MM.1S (cell line): Measurements from ENCODE around the gene SLC12A3.
A peak's percentile ranks its signal among the peaks of the same experiment; 100 is the strongest.

Experiments
- DNase-seq: peaks from one replicate; pipeline ENCODE4 v3.0.0-alpha.2; 2015
- H2AFZ ChIP-seq: fragments of 300-600 bp; sonication (generic); 2 replicates; pipeline ENCODE4 v1.6.0; 2016; ENCODE audit warnings: antibody characterized with exemption, low read length
- H3F3A ChIP-seq: fragments of 300-600 bp; sonication (generic); 2 replicates; pipeline ENCODE4 v1.6.1; 2016; ENCODE audit warnings: mild to moderate bottlenecking, antibody characterized with exemption, low read length, moderate library complexity, mixed read lengths; ENCODE audit not compliant: insufficient read depth
- H3K27ac ChIP-seq: fragments of 300-600 bp; sonication (generic); 2 replicates; pipeline ENCODE4 v1.5.1; 2016; ENCODE audit warnings: mild to moderate bottlenecking, low read length
- H3K27me3 ChIP-seq: fragments of 300-600 bp; sonication (generic); replicated peaks from 2 replicates; pipeline ENCODE4 v1.6.0; 2016; ENCODE audit warnings: low read length; ENCODE audit not compliant: insufficient read depth
- H3K36me3 ChIP-seq: fragments of 300-600 bp; sonication (generic); replicated peaks from 2 replicates; pipeline ENCODE4 v1.6.1; 2016; ENCODE audit warnings: mild to moderate bottlenecking, low read length, mixed read lengths; ENCODE audit not compliant: insufficient read depth
- H3K4me1 ChIP-seq: fragments of 300-600 bp; sonication (generic); 2 replicates; pipeline ENCODE4 v1.6.1; 2016; ENCODE audit warnings: low read length, mixed read lengths
- H3K4me2 ChIP-seq: fragments of 300-600 bp; sonication (generic); 2 replicates; pipeline ENCODE4 v1.6.0; 2016; ENCODE audit warnings: low read depth, low read length
- H3K4me3 ChIP-seq: fragments of 300-600 bp; sonication (generic); 2 replicates; pipeline ENCODE4 v1.5.1; 2016; ENCODE audit warnings: low read length, mixed read lengths
- H3K79me2 ChIP-seq: fragments of 300-600 bp; sonication (generic); 2 replicates; pipeline ENCODE4 v1.6.1; 2016; ENCODE audit warnings: mixed run types, low read length, mixed read lengths
- H3K9ac ChIP-seq: fragments of 300-600 bp; sonication (generic); 2 replicates; pipeline ENCODE4 v1.6.1; 2016; ENCODE audit warnings: low read length, mixed read lengths
- H3K9me2 ChIP-seq: fragments of 300-600 bp; sonication (generic); replicated peaks from 2 replicates; pipeline ENCODE4 v1.6.1; 2016; ENCODE audit warnings: mild to moderate bottlenecking, low read length, mixed read lengths; ENCODE audit not compliant: insufficient read depth
- H3K9me3 ChIP-seq: fragments of 300-600 bp; sonication (generic); replicated peaks from 2 replicates; pipeline ENCODE4 v1.6.1; 2016; ENCODE audit warnings: mild to moderate bottlenecking, low read length, mixed read lengths; ENCODE audit not compliant: insufficient read depth
- H4K20me1 ChIP-seq: fragments of 300-600 bp; sonication (generic); 2 replicates; pipeline ENCODE4 v1.6.1; 2016; ENCODE audit warnings: mild to moderate bottlenecking, low read length, moderate library complexity, mixed read lengths; ENCODE audit not compliant: insufficient read depth
- CTCF ChIP-seq: fragments of 300-600 bp; sonication (generic); IDR thresholded peaks from 2 replicates; pipeline ENCODE4 v1.5.1; 2016; ENCODE audit warnings: antibody characterized with exemption, low read length, mixed read lengths
- EZH2 ChIP-seq: fragments of 300-600 bp; sonication (generic); optimal IDR thresholded peaks from 2 replicates; pipeline ENCODE3; 2017; ENCODE audit warnings: low read depth, mild to moderate bottlenecking, antibody characterized with exemption, low read length, mixed read lengths
- EZH2phosphoT487 ChIP-seq: fragments of 300-600 bp; sonication (generic); IDR thresholded peaks from 2 replicates; pipeline ENCODE4 v1.6.1; 2018; ENCODE audit warnings: antibody characterized with exemption, low read length

Gene SLC12A3

DNA sequence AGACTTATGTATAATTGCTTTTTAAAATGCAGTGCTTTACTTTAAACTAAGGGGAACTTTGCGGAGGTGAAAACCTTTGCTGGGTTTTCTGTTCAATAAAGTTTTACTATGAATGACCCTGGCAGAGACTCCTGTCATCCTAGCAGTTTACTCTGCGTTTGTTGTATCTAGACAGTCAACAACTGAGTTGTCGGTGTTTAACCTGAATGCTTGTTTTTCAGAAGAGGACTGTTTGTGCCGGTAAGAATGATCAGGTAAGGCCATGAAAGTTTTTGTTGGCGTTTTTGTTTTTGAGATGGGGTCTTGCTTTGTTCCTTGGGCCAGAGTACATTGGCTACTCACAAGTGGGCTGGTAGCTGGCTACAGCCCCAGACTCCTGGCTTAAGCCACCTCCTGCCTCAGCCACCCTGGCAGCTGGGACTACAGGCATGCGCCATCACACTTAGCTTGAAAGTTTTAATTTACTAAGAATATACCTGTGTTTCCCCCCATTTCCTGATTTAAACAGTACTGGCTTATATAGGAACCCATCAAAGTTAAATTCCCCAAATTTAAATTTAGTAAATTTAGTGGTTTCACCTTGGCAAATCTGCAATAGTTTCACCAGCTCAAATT is 78.9 kb downstream of the SLC12A3 start:
- Histone ChIP-seq H3F3A (peaks cover 95% of the 10 kb centered on the region), H3K9ac (no peak overlapping the region), H3K4me3 (no peak overlapping the region), H3K36me3 (peaks cover 43% of the 10 kb centered on the region), H3K9me2 (no peaks in the 10 kb centered on the region), H3K27ac (peak overlapping the region; percentile 100; the same call in 1 of the 2 replicates), H3K79me2 (peaks cover 44% of the 10 kb centered on the region), H4K20me1 (peaks cover 52% of the 10 kb centered on the region), H3K27me3 (no peaks in the 10 kb centered on the region), H2AFZ (no peak overlapping the region), H3K9me3 (no peaks in the 10 kb centered on the region), H3K4me1 (peaks cover 48% of the 10 kb centered on the region), H3K4me2 (no peak overlapping the region)
- no peak for TF ChIP-seq EZH2
- TF ChIP-seq EZH2phosphoT487, result no peak
- no peak for TF ChIP-seq CTCF
- DNase-seq, result peak; percentile 52

GRCh38 chr16:56944954-56945839 is 80.2 kb downstream of the SLC12A3 start:
- Histone ChIP-seq H3K4me1 (peaks cover 36% of the 10 kb centered on the region), H3K9ac (no peak overlapping the region), H3K79me2 (peaks cover 31% of the 10 kb centered on the region), H4K20me1 (peaks cover 39% of the 10 kb centered on the region), H2AFZ (no peak overlapping the region), H3K4me2 (no peak overlapping the region), H3K27me3 (no peaks in the 10 kb centered on the region), H3K27ac (peak overlapping the region; percentile 100; the same call in 1 of the 2 replicates), H3K4me3 (no peak overlapping the region), H3K9me3 (no peaks in the 10 kb centered on the region), H3K36me3 (peaks cover 38% of the 10 kb centered on the region), H3K9me2 (no peaks in the 10 kb centered on the region), H3F3A (peaks cover 93% of the 10 kb centered on the region)
- DNase-seq, result no peak
- TF ChIP-seq EZH2 (no peak), EZH2phosphoT487 (no peak), CTCF (no peak)

DNA sequence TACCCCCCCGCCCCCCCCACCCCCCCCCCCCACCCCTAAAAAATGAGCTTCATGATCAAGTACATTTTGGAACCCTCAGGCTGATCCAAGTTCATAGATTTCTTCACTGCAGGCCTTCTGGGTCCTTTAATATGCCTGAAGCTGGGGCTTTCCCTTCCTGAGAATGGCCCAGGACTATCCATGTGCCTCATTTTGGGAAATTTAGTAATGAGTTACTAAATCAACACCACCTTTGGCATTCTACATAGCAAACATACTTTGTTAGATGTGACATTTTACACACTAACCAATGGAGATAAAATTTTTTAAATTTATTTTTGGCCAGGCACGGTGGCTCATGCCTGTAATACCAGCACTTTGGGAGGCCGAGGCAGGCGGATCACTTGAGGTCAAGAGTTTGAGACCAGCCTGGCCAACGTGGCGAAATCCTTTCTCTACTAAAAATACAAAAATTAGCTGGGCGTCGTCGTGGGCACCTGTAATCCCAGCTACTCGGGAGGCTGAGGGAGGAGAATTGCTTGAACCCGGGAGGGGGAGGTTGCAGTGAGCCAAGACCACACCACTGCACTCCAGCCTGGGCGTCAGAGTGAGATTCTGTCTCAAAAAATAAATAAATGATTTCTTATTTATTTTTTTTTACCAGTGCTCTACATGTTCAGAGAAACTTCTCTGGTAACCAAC is 81.0 kb downstream of the SLC12A3 start:
- H4K20me1 ChIP-seq, result peaks cover 36% of the 10 kb centered on the region
- peak overlapping the region; percentile 40; the same call in 1 of the 2 replicates for H3K27ac ChIP-seq
- H3K9me2 ChIP-seq, result no peaks in the 10 kb centered on the region
- TF ChIP-seq EZH2 (no peak), EZH2phosphoT487 (no peak), CTCF (no peak)
- peaks cover 35% of the 10 kb centered on the region for H3K36me3 ChIP-seq
- no peak for DNase-seq
- no peaks in the 10 kb centered on the region for H3K9me3 ChIP-seq
- peaks cover 24% of the 10 kb centered on the region for H3K79me2 ChIP-seq
- no peak overlapping the region for H3K9ac ChIP-seq
- no peaks in the 10 kb centered on the region for H3K27me3 ChIP-seq
- peaks cover 93% of the 10 kb centered on the region for H3F3A ChIP-seq
- no peak overlapping the region for H3K4me2 ChIP-seq
- no peak overlapping the region for H3K4me3 ChIP-seq
- H2AFZ ChIP-seq, result no peak overlapping the region
- H3K4me1 ChIP-seq, result peaks cover 38% of the 10 kb centered on the region
